H1 (cell line): Measurements from ENCODE around the gene SLC11A1. TPM values are rescaled to one million over a fixed set of nuclear protein-coding genes. Genes with fewer than 3 reads are reported as not detected.

Source experiments
- CBX5 ChIP-seq: fragments of 300-800, 300-1000 bp; sonication (generic); IDR thresholded peaks from 2 replicates; pipeline ENCODE4 v1.7.1; 2016; ENCODE audit warnings: antibody characterized with exemption, low read length, low read depth
- EGR1 ChIP-seq: IDR thresholded peaks from 2 replicates; pipeline ENCODE4 v1.6.1; 2011; ENCODE audit warnings: low read depth, low read length, borderline replicate concordance
- EP300 ChIP-seq, 2 experiments: IDR thresholded peaks; 1 replicate in 1 of 2; 2 replicates in 1 of 2; pipeline ENCODE4 v1.6.1; 2011 to 2012; ENCODE audit warnings: low read depth in 2 of 2, low read length in 2 of 2, mild to moderate bottlenecking in 2 of 2, borderline replicate concordance in 1 of 2, inconsistent platforms in 1 of 2, moderate library complexity in 1 of 2
- GABPA ChIP-seq: IDR thresholded peaks from 2 replicates; pipeline ENCODE4 v1.6.1; 2011; ENCODE audit warnings: mild to moderate bottlenecking, low read length, moderate library complexity, borderline replicate concordance; ENCODE audit not compliant: insufficient read depth
- HDAC2 ChIP-seq, 2 experiments: fragments of 300-600 bp in 1 of 2; sonication (generic) in 1 of 2; IDR thresholded peaks; 2 replicates each; pipeline ENCODE4 v1.6.1; 2011 to 2012; ENCODE audit warnings: low read depth in 2 of 2, low read length in 2 of 2, mild to moderate bottlenecking in 2 of 2, moderate library complexity in 2 of 2, borderline replicate concordance in 1 of 2, inconsistent platforms in 1 of 2
- KDM5A ChIP-seq: fragments of 200-600 bp; IDR thresholded peaks from 2 replicates; pipeline ENCODE4 v1.7.1; 2012; ENCODE audit warnings: mild to moderate bottlenecking, low read length, inconsistent platforms, mixed read lengths
- MAX ChIP-seq: IDR thresholded peaks from 2 replicates; pipeline ENCODE4 v1.6.1; 2012; ENCODE audit warnings: inconsistent platforms
- NRF1 ChIP-seq: IDR thresholded peaks from 2 replicates; pipeline ENCODE4 v1.6.1; 2011; ENCODE audit warnings: mild to moderate bottlenecking, low read depth, low read length, improper control_type of control experiment
- RAD21 ChIP-seq, 2 experiments: IDR thresholded peaks in 1 of 2; conservative IDR thresholded peaks in 1 of 2; 2 replicates each; pipeline ENCODE4 v1.6.1; 2011; ENCODE audit warnings: low read depth in 2 of 2, low read length in 2 of 2, improper control_type of control experiment in 1 of 2, inconsistent platforms in 1 of 2, mild to moderate bottlenecking in 1 of 2, moderate library complexity in 1 of 2
- RXRA ChIP-seq: IDR thresholded peaks from 2 replicates; pipeline ENCODE4 v1.6.1; 2011; ENCODE audit warnings: low read depth, mild to moderate bottlenecking, low read length, moderate library complexity; ENCODE audit not compliant: insufficient read depth
- SP1 ChIP-seq: IDR thresholded peaks from 2 replicates; pipeline ENCODE4 v1.6.1; 2011; ENCODE audit warnings: low read depth, low read length
- SP4 ChIP-seq: IDR thresholded peaks from 2 replicates; pipeline ENCODE4 v1.6.1; 2012; ENCODE audit warnings: low read length, inconsistent platforms
- SUZ12 ChIP-seq: fragments of 200-600 bp; sonication (generic); IDR thresholded peaks from 2 replicates; pipeline ENCODE4 v1.6.1; 2012; ENCODE audit warnings: mild to moderate bottlenecking, inconsistent platforms, low read length, moderate library complexity, mixed read lengths
- TAF1 ChIP-seq: IDR thresholded peaks from 2 replicates; pipeline ENCODE4 v1.6.1; 2011; ENCODE audit warnings: mild to moderate bottlenecking, low read depth, low read length
- TAF7 ChIP-seq: optimal IDR thresholded peaks from 2 replicates; pipeline ENCODE3; 2011; ENCODE audit warnings: low read depth, mild to moderate bottlenecking, inconsistent platforms, low read length, moderate library complexity, borderline replicate concordance
- TBP ChIP-seq: IDR thresholded peaks from 2 replicates; pipeline ENCODE4 v1.6.1; 2011; ENCODE audit warnings: low read depth, low read length, improper control_type of control experiment
- TCF12 ChIP-seq: IDR thresholded peaks from 2 replicates; pipeline ENCODE4 v1.6.1; 2011; ENCODE audit warnings: low read depth, mild to moderate bottlenecking, low read length
- TEAD4 ChIP-seq: IDR thresholded peaks from 2 replicates; pipeline ENCODE4 v1.6.1; 2012; ENCODE audit warnings: low read depth, low read length, inconsistent platforms, mixed read lengths
- USF2 ChIP-seq: IDR thresholded peaks from 2 replicates; pipeline ENCODE4 v1.6.1; 2011; ENCODE audit warnings: low read length, improper control_type of control experiment
- YY1 ChIP-seq: IDR thresholded peaks from 2 replicates; pipeline ENCODE4 v1.6.1; 2011; ENCODE audit warnings: low read depth, mild to moderate bottlenecking, low read length
- polyA plus RNA-seq, 7 experiments: library from polyadenylated mRNA; depleted of rRNA in 3 of 7; stranded (reverse) in 5 of 7; unstranded in 2 of 7; fragments of >200 nt in 5 of 7; fragments of 200-250 nt in 2 of 7; gene quantifications; 1 replicate in 5 of 7; 2 replicates in 1 of 7; 4 replicates in 1 of 7; pipeline versions ENCODE4 v1.2.1 to v1.2.3, GENCODE V29; 2011 to 2013; ENCODE audit warnings: missing spikeins in 2 of 7, mixed read lengths in 2 of 7
- total RNA-seq: library from RNA; stranded (reverse); fragmentation: NEBNext Ultra II Directional; extraction: Animal tissue kit (Norgen Biotek cat#: 25700); gene quantifications from 2 replicates; pipeline ENCODE4 v1.2.1, GENCODE V29; 2021
- TF ChIP-seq, protein P1 (sequence below): IDR thresholded peaks from 2 replicates; pipeline ENCODE4 v1.6.1; 2012; ENCODE audit warnings: inconsistent platforms

SLC11A1 gene
- total and polyA plus RNA-seq, 2 of the 8 experiments (the other 6 are each of a cell fraction or from before 2014, with no cell fraction given), result 0.20 to 0.43 TPM

GRCh38 chr2:218395826-218396687, 14.0 kb downstream of the SLC11A1 start (continued):
- TF ChIP-seq YY1 (peak; percentile 79), GABPA (no peak), HDAC2 (IDR thresholded peaks at IDR 0.05; ENCODE audit: borderline replicate concordance in 1 of 2, low read depth in 2 of 2, low read length in 2 of 2) (peak; percentile 86 to 100; a peak in 3 of 4 replicates), SP1 (peak; percentile 71), USF2 (no peak), TCF12 (peak; percentile 49; the same call in 1 of the 2 replicates), TBP (0 out of 2 replicates have a peak, but pooled peaks have one; percentile 16), NRF1 (no peak), RAD21 (IDR thresholded peaks at IDR 0.05 in 1 of 2, conservative IDR thresholded peaks at IDR 0.05 in 1 of 2; ENCODE audit: low read depth in 2 of 2, low read length in 2 of 2) (peak; percentile 60 to 69), TAF7 (peak; percentile 72), EP300 (IDR thresholded peaks at IDR 0.05; ENCODE audit: borderline replicate concordance in 1 of 2, low read depth in 2 of 2, low read length in 2 of 2) (0 out of 3 replicates have a peak, but pooled peaks of 1 of the 2 experiments have one; percentile 69), KDM5A (0 out of 2 replicates have a peak, but pooled peaks have one; percentile 48), TEAD4 (peak; percentile 9; the same call in 1 of the 2 replicates), EGR1 (peak; percentile 97), TAF1 (peak; percentile 60), RXRA (peak; percentile 89), SP4 (peak; percentile 96), SUZ12 (no peak), CBX5 (no peak), MAX (peak; percentile 71)
- TF ChIP-seq, protein P1, sequence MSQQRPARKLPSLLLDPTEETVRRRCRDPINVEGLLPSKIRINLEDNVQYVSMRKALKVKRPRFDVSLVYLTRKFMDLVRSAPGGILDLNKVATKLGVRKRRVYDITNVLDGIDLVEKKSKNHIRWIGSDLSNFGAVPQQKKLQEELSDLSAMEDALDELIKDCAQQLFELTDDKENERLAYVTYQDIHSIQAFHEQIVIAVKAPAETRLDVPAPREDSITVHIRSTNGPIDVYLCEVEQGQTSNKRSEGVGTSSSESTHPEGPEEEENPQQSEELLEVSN, result peak; percentile 37; the same call in 1 of the 2 replicates
